ENCODE data around the gene SUSD6. TPM values are rescaled to one million over a fixed set of nuclear protein-coding genes. Genes with fewer than 3 reads are reported as not detected.

Gene SUSD6
- total and polyA plus RNA-seq, 9 of the 15 experiments (the other 6 are each of a cell fraction or from before 2014, with no cell fraction given) = 2.9 to 20.7 (median 5.6) TPM

- Histone ChIP-seq H3K9me3 (replicated peaks; ENCODE audit: control insufficient read depth, insufficient read depth, low read depth, low read length) (no peaks in the 10 kb centered on the region), H3K4me2 (ENCODE audit: insufficient read depth, low read length) (peak overlapping the region; percentile 17; the same call in 1 of the 2 replicates), H3K4me1 (replicated peaks in 1 of 2; ENCODE audit: control insufficient read depth in 2 of 2, insufficient read depth in 2 of 2, low read length in 2 of 2) (peaks cover 17 to 71% of the 10 kb centered on the region in 2 experiments), H3K79me2 (ENCODE audit: control insufficient read depth, insufficient read depth, low read length) (peaks cover 98% of the 10 kb centered on the region), H3K9me1 (ENCODE audit: control insufficient read depth, insufficient read depth, low read length) (no peaks in the 10 kb centered on the region), H3K36me3 (ENCODE audit: control insufficient read depth, insufficient read depth, low read length) (0 out of 3 replicates have a peak, but pooled peaks cover 2% of the 10 kb centered on the region), H2AFZ (ENCODE audit: low read depth, low read length) (no peak overlapping the region), H3K27ac (ENCODE audit: extremely low read depth, low read depth, low read length) (peak overlapping the region; percentile 80; the same call in 1 of the 3 replicates), H3K27me3 (ENCODE audit: control insufficient read depth in 2 of 2, insufficient read depth in 2 of 2, low read length in 2 of 2) (no peaks in the 10 kb centered on the region), H3K9ac (ENCODE audit: insufficient read depth in 1 of 2, low read depth in 2 of 2, low read length in 2 of 2) (peak overlapping the region; percentile 10 to 61; a peak in 1 of 4 replicates), H3K4me3 (no peak overlapping the region), H4K20me1 (replicated peaks; ENCODE audit: control insufficient read depth, insufficient read depth, low read length) (no peaks in the 10 kb centered on the region)
- WGBS (ENCODE audit: insufficient coverage, low coverage, missing lambda C conversion rate) = 57% methylated on average over 3 of the region's 3 CpGs
- ChIA-PET CTCF (ENCODE audit: low intra/inter-chr PET ratio) (no interaction called here), POLR2A (interaction anchor here (0.9 kb wide), 1 partner anchor 13 kb away, joined by 3 read pairs; no protein-coding TSS in a partner anchor)
- FAIRE-seq (no peak), DNase-seq (ENCODE audit: extremely low read depth in 1 of 4, low spot score in 3 of 4) (no peak), ATAC-seq (peak; percentile 34; the same call in 2 of the 3 replicates)
- BruUV-seq (replicated peaks) = no TSS peak
- TF ChIP-seq FOXK2 (conservative IDR thresholded peaks at IDR 0.05 in 1 of 2, IDR thresholded peaks at IDR 0.05 in 1 of 2; ENCODE audit: low read depth in 2 of 2) (no peak), SREBF1 (IDR thresholded peaks at IDR 0.05; ENCODE audit: borderline replicate concordance, low read depth, low read length) (no peak), HDAC3 (IDR thresholded peaks at IDR 0.05; ENCODE audit: borderline replicate concordance, partially characterized antibody) (no peak), ZFP91 (CRISPR knock-in tag; IDR thresholded peaks at IDR 0.05) (no peak), ZBTB1 (CRISPR knock-in tag; IDR thresholded peaks at IDR 0.05; ENCODE audit: borderline replicate concordance, low read depth) (no peak), TCF15 (CRISPR knock-in tag; IDR thresholded peaks at IDR 0.05) (no peak), ZNF57 (CRISPR knock-in tag; IDR thresholded peaks at IDR 0.05) (no peak)
- intact Hi-C loops (cut with micrococcal nuclease) (loop anchor here (5.0 kb wide), 1 partner anchor 51 kb away; no protein-coding TSS in a partner anchor), in situ Hi-C loops (cut with MboI) (no loop called here)
These were observed 39.6 kb downstream of the SUSD6 start for GRCh38 chr14:69650948-69651369.
